HG03558 (cell line): Measurements from ENCODE around the gene CTIF.

ENCODE experiments used
- ATAC-seq: cut with Tn5 transposase; IDR thresholded peaks from one replicate; pipeline ENCODE4 v1.9.1; 2021; ENCODE audit warnings: moderate number of reproducible peaks; ENCODE audit not compliant: unreplicated experiment; ENCODE audit errors: extremely low read depth

The CTIF gene

DNA sequence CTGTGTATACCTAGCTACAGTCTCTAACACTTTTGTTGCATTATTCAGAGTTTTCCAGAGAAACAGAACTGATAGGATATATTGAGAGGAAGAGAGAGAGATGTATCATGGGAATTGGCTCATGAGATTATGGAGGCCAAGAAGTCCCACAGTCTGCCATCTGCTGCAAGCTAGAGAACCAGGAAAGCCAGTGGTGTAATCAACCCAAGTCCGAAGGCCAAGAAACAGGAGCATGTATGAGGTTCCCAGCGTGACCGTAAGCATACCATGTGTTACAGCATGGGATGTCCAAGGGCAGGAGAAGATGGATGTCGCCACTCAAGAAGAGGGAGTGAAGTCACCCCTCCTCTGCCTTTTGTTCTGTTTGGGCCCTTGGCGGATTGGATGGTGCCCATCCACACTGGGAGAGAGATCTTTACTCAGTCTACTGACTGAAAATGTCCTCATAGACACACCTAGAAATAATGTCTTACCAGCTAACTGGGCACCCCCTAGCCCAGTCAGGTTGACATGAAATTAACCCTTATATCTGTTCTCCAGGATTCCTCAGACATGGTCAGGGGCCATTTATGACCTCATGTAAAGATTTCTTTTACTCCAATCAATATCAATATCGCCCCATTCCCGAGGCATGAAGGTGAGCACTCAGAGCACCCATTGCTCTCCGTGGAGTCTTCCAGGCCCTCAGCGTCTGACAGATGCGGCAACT, 179.6 kb downstream of the CTIF start:
- no peak for ATAC-seq

GRCh38 chr18:48719388-48719787, 180.6 kb downstream of the CTIF start:
- no peak for ATAC-seq

DNA sequence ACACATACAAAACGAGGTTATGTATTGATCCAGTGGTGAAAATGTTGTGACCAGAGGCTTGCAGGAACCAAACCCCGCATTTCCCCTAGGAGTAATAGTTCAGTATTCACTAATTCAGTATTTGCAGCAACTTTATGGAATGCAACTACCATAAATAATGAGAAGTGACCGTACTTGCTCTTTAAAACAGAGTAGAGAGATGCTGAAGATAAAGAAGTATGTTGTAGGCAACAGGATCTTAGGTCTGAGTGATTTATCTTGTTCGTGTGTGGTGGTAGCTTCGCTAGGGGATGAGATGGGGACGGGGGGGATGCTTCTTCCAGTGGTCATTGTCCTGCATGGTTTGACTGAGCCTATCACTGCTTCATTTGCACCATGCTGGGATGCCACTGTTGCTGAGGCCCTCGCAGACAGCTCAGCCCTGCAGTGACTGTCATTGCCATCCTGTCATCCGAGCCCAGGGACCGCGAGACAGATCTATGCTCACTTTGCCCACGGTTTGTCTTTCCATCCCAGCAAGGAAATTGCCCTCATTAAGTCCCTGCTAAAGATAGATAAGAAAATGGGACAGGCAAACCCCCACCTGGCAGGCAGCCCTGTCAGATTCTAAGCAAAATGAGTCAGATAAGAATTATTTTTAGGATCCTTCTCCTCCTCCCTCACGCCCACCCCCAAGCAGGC, 181.3 kb downstream of the CTIF start:
- ATAC-seq, result no peak

DNA sequence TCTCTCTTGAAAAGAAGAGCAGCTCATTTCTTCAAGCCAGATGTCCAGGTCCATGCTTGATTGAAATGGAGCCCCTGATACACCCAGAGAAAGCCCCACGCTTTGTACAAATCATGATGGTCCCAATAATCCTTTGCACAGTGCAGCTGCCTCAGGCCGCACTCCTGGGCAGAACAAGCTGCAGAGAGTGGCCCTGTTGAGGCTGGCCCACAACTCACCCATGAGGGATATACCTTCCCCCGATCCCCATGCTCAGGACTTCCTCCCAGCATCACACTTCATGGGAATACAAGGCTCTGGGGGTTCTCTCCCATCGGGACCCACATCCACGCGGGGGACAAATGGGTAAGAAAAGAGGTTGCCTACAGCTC, 181.8 kb downstream of the CTIF start:
- ATAC-seq, result no peak

DNA sequence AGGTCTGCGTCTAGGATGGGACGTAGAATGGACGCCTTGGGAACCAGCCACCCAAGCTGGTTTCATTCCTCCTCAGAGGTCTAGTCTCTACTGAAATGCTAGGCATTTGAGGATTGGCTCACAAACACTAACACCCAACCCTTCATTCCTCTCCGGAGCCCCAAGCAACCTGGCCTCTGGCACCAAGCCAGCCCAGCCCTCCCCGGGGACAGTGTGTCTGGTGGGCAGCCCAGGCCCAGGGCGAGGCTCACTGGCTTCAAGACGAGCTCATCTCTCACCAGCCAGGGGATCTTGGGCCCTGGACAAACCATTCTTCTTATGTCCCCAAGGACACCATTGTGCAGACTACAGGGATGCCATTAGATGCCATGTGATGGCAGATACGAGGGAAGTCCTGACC, 182.5 kb downstream of the CTIF start:
- no peak for ATAC-seq

GRCh38 chr18:48723016-48723415, 184.2 kb downstream of the CTIF start:
- ATAC-seq, result no peak

DNA sequence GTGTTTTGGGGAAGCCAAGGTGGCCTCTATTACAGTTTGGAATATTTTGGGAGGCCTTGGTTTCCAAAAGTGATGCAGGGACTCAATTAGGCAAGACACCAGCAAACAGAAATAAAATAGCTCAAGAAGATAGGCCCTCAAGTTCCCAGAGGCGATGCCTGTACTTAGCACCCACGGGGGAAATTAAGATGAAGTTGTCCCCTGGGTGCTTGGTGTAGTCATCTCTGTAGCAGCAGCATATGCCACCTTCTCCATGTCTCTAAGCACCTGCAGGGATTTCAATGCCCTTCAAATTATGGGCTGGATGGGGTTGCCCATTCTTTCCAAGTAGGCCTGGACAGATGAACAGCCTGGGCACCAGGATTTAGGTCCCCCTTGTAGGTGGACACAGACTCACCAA, 185.0 kb downstream of the CTIF start:
- ATAC-seq, result no peak

DNA sequence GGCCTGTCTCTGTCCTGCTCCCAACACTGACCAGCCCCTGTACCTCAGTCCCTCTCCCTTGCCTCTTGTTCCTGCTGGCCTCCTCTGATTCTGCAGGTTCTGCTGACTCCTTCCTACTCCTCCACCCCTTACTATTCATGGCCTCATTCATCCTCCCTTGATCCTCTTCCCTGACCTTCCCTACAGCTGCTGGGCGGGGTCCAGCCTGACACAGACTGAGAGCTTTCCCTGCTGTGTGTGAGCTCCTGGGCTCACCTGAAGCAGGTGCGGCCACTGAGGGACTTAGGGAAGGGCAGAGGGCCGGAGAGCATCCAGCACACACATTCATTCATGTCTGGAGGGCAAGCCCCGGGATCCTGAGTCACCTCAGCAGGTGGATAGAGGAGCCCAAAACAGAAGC, 185.6 kb downstream of the CTIF start:
- ATAC-seq, result no peak

- ATAC-seq, result no peak
These were observed 186.1 kb downstream of the CTIF start for GRCh38 chr18:48724939-48725338.

- ATAC-seq, result no peak
These were observed 186.7 kb downstream of the CTIF start for GRCh38 chr18:48725562-48725961.

DNA sequence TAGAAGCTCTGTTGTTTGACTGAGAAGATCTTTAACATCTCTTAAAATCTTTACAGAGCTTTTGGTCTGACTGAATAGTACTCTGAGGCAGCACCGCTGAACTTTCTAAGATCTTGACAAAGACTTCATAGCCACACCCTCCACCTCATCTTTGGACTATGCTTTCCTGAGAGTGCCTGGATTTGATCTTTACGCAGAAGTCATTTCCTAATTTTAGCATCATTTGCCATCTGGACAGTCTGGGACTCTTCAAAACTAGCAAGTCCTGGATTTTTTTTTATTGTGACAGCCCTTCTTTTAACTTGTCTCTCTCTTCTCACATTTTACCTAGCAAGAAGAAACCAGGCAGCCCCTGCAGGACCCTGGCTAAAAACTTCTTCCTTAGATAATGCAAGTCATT, 188.8 kb downstream of the CTIF start:
- ATAC-seq, result no peak

- ATAC-seq, result no peak
These were observed 189.5 kb downstream of the CTIF start for GRCh38 chr18:48728204-48728833.

DNA sequence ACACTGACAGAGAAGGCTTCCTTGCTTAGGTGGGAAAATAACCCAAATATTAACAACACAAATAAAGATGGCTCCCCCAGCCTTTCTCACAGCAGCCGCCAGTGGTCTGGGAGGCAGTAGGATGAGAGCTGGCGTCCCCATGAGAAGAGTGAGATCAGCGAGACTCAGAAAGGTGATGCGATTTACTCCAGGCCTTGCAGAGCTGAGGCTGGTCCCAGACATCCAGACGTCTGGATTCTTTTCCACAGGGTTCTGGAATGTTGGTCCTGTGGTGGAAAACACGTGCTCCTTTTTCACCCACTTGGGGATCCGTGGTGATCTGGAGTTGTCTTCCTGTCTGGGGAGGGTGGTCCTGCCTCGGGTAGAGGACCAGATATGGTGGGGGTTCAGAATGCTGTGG, 190.6 kb downstream of the CTIF start:
- no peak for ATAC-seq

DNA sequence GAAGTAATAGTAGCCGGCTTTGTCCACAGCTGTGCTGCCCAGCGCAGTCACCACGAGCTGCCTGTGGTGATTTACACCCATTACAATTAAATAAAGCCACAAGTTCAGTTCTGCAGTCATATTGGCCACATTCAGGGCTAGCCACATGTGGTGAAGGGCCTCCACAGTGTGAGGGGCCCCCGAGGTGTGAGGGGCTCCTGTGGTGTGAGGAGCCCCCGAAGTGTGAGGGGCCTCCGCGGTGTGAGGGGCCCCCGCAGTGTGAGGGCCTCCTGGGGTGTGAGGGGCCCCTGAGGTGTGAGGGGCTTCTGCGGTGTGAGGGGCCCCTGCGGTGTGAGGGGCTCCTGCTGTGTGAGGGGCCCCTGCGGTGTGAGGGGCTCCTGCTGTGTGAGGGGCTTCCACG, 191.2 kb downstream of the CTIF start:
- ATAC-seq, result no peak

DNA sequence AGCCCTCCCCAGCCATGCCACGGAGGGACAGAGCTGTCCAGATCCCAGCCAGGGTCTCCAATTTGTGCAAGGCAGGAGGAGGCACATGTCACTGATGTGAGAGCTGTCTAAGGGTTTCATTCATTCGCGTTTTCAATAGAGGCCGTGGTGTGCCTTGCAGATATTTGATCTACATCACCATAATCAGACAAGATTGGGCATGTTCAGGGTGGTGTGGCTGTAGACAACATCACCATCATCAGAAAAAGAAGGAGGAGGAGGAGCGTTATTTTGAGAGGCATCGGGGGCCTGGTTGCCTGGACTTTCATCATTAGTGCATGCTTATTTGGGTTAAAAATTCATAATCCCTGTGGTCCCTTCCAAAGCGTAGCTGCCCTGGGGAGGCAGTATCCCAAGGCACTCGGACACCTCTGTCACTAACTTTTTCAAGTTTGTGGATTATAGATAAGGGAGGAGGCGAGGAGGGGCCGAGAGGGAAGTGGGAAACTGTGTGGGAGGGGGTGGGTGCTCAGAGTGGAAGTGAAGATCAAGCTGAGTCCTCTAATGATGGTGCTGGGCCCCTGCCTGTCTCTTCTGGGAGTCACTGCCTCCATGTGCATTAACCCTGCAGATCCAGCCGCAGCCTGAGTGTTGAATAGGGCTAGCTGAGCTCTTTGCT, 194.1 kb downstream of the CTIF start:
- ATAC-seq, result no peak

- no peak for ATAC-seq
These were observed 194.9 kb downstream of the CTIF start for GRCh38 chr18:48733643-48734253.

- ATAC-seq, result no peak
These were observed 195.6 kb downstream of the CTIF start for GRCh38 chr18:48734460-48734859.

- no peak for ATAC-seq
These were observed 196.3 kb downstream of the CTIF start for GRCh38 chr18:48735080-48735676.

- ATAC-seq, result no peak
These were observed 196.9 kb downstream of the CTIF start for GRCh38 chr18:48735681-48736255.
